ENCODE results near the gene KRTAP10-8.

DNA sequence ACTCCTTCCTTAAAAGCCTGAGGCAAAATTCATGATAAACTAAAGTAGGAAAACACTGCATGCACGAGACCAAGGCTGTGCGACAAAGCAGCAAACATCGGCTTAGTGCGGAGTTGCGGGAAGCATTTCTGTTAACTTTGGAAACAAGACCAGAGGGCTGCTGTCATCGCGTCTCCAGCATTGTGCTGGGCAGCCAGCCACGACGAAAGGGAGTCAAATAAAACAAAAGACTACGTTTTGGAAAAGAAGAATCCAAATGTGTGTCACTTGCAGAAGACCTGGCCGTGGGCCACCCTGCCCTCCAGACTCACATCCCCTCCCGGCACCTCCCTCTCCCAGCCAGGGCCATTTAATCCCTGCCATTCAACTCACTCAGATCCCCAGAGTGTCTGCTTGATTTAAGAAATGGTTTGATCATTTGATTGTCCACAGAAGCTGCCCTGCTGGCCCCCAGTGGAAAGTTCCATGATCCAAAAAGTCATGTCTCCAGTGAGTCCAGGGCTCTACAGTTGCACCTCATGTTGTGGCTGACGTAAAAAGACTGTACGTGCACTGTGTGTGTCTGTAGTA, 31.9 kb downstream of the KRTAP10-8 start:
- TF ChIP-seq CTCF (IDR thresholded peaks at IDR 0.05 in 4 of 5, conservative IDR thresholded peaks at IDR 0.05 in 1 of 5) = no peak
- no peak for TF ChIP-seq POLR2A (IDR thresholded peaks at IDR 0.05)

Measured in gastrocnemius medialis (tissue), 4 donors.